Measurements from ENCODE around the gene GSDMA. TPM values are rescaled to one million over a fixed set of nuclear protein-coding genes. Genes with fewer than 3 reads are reported as not detected.

Gene GSDMA
- total RNA-seq, 4 donors from 2014 or later: 0.16 to 0.26 TPM; not detected in 2

DNA sequence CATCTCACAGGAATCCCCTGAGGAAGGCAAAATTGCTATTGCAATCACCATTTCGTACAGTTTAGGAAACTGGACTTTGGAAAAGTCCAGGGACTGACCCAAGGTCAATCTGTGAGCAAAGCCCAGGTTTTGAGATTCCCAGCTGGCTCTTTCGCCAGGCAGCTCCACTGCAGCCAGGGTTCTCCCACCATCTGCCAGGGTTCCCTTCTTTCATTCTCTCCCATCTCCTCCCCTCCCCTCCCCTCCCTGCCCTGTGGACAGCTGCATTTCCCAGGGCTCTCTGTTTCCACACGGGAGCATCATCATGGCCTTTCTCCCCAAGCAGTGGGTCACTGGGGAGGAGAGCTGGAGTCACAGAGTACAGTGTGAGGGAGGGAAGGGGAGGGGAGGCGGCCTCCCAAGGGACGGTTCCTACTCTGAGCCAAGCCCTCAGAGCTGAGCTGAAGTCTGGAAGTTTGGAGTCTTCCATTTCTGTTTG is 11.9 kb upstream of the GSDMA start:
- no peak overlapping the region for H3K27ac ChIP-seq
- DNase-seq (no peak), ATAC-seq (no peak)
- no peaks in the 10 kb centered on the region for H3K36me3 ChIP-seq
- H3K4me3 ChIP-seq: no peak overlapping the region
- H3K9me3 ChIP-seq: no peaks in the 10 kb centered on the region
- no peak for TF ChIP-seq POLR2A (IDR thresholded peaks at IDR 0.05)
- TF ChIP-seq, protein P1, sequence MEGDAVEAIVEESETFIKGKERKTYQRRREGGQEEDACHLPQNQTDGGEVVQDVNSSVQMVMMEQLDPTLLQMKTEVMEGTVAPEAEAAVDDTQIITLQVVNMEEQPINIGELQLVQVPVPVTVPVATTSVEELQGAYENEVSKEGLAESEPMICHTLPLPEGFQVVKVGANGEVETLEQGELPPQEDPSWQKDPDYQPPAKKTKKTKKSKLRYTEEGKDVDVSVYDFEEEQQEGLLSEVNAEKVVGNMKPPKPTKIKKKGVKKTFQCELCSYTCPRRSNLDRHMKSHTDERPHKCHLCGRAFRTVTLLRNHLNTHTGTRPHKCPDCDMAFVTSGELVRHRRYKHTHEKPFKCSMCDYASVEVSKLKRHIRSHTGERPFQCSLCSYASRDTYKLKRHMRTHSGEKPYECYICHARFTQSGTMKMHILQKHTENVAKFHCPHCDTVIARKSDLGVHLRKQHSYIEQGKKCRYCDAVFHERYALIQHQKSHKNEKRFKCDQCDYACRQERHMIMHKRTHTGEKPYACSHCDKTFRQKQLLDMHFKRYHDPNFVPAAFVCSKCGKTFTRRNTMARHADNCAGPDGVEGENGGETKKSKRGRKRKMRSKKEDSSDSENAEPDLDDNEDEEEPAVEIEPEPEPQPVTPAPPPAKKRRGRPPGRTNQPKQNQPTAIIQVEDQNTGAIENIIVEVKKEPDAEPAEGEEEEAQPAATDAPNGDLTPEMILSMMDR (IDR thresholded peaks at IDR 0.05 in 4 of 5, conservative IDR thresholded peaks at IDR 0.05 in 1 of 5): no peak
- no peaks in the 10 kb centered on the region for H3K27me3 ChIP-seq
- peaks cover 6 to 8% of the 10 kb centered on the region in 2 donors for H3K4me1 ChIP-seq
- in situ Hi-C loops (cut with MboI; ENCODE audit: low sequenced_read_pairs in 4 of 4) (no loop called here), intact Hi-C loops (cut with DNase I; ENCODE audit: low total_unique reads) (loop anchor here (10.0 kb wide), 1 partner anchor 1744 kb away; no protein-coding TSS in a partner anchor)

GRCh38 chr17:39951924-39952679 is 10.7 kb upstream of the GSDMA start:
- no peak for TF ChIP-seq POLR2A (IDR thresholded peaks at IDR 0.05)
- TF ChIP-seq, protein P1 (IDR thresholded peaks at IDR 0.05 in 4 of 5, conservative IDR thresholded peaks at IDR 0.05 in 1 of 5): no peak
- DNase-seq (no peak), ATAC-seq (no peak)
- H3K27ac ChIP-seq: peak overlapping the region; percentile 39 to 74 (median 70)
- H3K9me3 ChIP-seq: no peaks in the 10 kb centered on the region
- in situ Hi-C loops (cut with MboI; ENCODE audit: low sequenced_read_pairs in 4 of 4): no loop called here
- no peaks in the 10 kb centered on the region for H3K27me3 ChIP-seq
- H3K36me3 ChIP-seq: no peaks in the 10 kb centered on the region
- intact Hi-C loops (cut with DNase I; ENCODE audit: low total_unique reads): loop anchor here (1.0 to 10.0 kb wide), 2 partner anchors 23 to 1743 kb away; no protein-coding TSS in a partner anchor
- H3K4me1 ChIP-seq: peaks cover 6 to 8% of the 10 kb centered on the region in 2 donors
- peak overlapping the region; percentile 37 to 55 (median 46) for H3K4me3 ChIP-seq

- Histone ChIP-seq H3K9me3 (no peaks in the 10 kb centered on the region), H3K36me3 (no peaks in the 10 kb centered on the region), H3K27ac (peak overlapping the region; percentile 73 to 80 (median 76)), H3K4me1 (peaks cover 6 to 8% of the 10 kb centered on the region in 2 donors), H3K4me3 (peak overlapping the region; percentile 50 to 68 (median 52)), H3K27me3 (no peaks in the 10 kb centered on the region)
- DNase-seq: peak; percentile 97 to 99
- peak in 1 of 2 donors; percentile 4 for TF ChIP-seq POLR2A (IDR thresholded peaks at IDR 0.05)
- TF ChIP-seq, protein P1 (IDR thresholded peaks at IDR 0.05 in 4 of 5, conservative IDR thresholded peaks at IDR 0.05 in 1 of 5): no peak
- peak; percentile 82 to 85 for ATAC-seq
- intact Hi-C loops (cut with DNase I; ENCODE audit: low total_unique reads): loop anchor here (1.0 to 10.0 kb wide), 3 partner anchors 24 to 1742 kb away; partner anchors contain the start of gene PSMD3
- in situ Hi-C loops (cut with MboI; ENCODE audit: low sequenced_read_pairs in 4 of 4): no loop called here
Observed at GRCh38 chr17:39952680-39953470, 9.9 kb upstream of the GSDMA start.

DNA sequence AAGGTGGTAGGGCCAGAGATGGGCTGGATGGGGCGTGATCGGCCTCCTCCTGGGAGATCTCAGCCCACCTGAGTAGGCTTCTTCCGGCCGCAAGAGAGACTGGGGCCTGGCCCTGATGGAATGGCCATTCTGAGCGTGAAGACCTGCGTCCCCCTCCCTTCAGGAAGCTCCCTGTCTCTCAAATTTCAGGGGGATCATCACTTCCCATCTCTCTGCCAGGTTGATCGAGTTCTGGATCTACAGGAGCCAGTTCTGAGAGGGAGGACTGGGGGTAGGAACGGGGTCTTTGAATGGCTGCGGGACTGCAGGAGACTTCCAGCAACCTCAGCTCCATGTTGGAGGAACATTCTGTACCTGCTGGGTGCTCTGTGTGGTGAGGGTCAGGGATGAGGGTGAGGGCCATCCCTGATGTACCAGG is 9.3 kb upstream of the GSDMA start:
- no peak for DNase-seq
- Histone ChIP-seq H3K4me1 (peaks cover 6 to 8% of the 10 kb centered on the region in 2 donors), H3K36me3 (no peaks in the 10 kb centered on the region), H3K27me3 (no peaks in the 10 kb centered on the region), H3K9me3 (no peaks in the 10 kb centered on the region), H3K27ac (peak overlapping the region; percentile 65 to 80 (median 76)), H3K4me3 (peak overlapping the region; percentile 50 to 68 (median 52))
- ATAC-seq: no peak
- intact Hi-C loops (cut with DNase I; ENCODE audit: low total_unique reads): loop anchor here (1.0 to 10.0 kb wide), 2 partner anchors 27 to 1741 kb away; partner anchors contain the start of gene PSMD3
- in situ Hi-C loops (cut with MboI; ENCODE audit: low sequenced_read_pairs in 4 of 4): no loop called here
- TF ChIP-seq, protein P1 (IDR thresholded peaks at IDR 0.05 in 4 of 5, conservative IDR thresholded peaks at IDR 0.05 in 1 of 5): no peak
- peak in 1 of 2 donors; percentile 24 for TF ChIP-seq POLR2A (IDR thresholded peaks at IDR 0.05)
